ENCODE results near the gene ADIPOR2.
"Not testable (repeated sequence)": the region's sequence is repeated elsewhere in the genome, so short reads cannot be mapped to it uniquely, and the experiment has no call there.

Gene ADIPOR2

DNA sequence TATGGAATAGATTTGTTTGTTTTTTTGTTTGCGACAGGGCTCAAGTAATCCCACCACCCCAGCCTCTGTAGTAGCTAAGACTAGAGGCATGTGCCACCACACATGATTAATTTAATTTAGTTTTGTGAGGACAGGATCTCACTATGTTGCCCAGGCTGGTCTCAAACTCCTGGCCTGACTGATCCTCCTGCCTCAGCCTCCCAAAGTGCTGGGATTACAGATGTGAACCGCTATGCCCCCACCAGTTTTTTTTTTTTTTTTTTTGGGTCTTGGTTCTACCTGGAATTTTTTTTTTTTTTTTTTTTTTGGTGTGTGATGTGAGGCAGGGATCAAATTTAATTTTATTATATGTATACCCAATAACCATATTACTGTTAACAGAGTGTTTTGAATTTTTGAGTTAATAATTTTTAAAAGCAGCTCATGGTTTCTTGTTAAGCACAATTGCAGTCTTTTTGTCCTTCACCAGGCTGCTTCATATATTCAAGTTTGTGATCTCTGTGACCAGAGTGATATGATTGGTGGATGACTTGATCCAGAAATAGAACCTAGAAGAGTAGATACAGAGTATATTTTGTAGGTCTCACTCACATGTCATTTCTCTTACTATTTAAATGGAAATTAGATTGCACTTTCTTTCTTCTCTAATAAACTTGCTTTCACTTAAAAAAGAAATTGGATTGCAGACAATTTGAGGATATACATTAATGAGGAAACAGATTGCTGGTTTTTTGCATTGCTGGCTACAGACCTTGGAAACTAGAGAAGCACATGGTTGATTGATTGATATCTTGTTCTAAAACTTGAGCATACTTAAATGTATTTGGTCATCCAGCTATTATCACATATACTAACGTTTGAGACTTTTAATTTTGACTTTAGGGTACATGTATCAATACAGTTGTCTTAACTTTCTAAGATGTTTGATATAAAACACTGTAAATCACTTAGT is 13.2 kb downstream of the ADIPOR2 start:
- no peak for DNase-seq (ENCODE audit: low read depth in 2 of 2)

DNA sequence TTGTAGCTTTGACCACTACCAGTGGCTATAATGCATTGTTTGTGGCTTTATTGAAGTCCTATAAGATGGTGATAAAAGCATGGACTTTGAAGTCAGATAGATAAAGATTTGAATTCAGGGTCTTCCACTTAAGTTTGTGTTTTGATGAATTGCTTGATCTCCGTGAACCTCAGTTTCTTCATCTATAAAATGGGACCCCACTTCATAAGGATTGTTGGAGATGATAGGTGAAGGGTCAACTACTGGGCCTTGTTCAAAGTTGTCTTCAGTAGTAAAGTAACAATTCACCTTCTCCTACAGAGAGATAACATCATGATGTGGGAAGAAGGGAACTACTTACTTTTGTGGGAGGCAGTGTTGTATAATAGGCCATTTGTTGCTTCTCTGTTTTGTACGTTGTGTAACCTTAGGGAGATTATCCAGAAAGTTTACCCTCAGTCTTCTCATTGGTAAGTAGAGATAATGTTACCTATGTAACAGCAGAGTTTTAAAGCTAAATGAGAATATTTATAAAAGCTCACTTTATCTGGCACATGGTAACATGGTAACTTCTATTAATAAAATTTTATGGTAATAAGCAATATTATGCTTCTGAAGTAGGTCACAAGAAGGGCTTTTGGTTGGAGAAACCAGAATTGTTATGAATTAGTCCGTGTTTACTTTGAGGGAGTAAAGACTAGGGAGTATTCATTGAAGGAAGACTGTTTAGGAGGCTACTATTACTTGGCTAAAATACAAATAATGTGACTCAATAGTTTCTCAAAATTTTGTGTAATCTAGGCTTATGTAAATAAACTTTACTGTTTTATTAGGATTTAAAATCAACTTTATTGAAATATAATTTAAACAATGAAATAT is 15.1 kb downstream of the ADIPOR2 start:
- no peak for DNase-seq (ENCODE audit: low read depth in 2 of 2)

DNA sequence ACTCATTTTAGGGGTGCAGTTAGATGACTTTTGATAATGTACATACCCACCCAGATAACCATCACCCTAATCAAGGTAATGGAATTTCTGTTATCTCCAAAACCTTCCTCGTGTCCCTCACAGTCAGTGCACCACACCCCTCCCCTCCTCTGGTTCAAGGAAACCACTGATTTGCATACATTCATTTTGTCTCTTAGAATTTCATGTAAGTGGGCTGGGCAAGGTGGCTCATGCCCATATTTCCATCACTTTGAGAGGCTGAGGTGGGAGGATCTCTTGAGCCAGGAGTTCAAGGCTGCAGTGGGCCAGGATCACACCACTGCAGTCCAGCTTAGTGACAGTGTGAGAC is 15.7 kb downstream of the ADIPOR2 start:
- no peak for DNase-seq (ENCODE audit: low read depth in 2 of 2)

DNA sequence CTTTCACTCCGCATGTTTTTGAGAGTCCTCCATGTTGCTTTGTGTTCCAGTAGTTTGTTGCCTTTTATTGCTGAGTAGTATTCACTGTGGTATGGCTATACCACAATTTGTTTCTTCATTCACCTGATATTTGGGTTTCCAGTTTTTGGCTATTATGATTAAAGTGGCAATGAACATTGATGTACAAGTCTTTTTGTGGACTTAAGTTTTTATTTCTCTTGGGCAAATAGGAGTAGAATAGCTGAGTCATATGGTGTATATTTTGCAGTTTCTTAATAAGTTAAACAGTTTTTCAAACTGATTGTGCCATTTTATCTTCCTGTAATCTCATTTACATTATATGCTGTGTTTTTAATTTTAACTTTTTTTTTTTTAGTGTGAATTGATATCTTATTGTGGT is 16.2 kb downstream of the ADIPOR2 start:
- DNase-seq (ENCODE audit: low read depth in 2 of 2) = no peak

DNA sequence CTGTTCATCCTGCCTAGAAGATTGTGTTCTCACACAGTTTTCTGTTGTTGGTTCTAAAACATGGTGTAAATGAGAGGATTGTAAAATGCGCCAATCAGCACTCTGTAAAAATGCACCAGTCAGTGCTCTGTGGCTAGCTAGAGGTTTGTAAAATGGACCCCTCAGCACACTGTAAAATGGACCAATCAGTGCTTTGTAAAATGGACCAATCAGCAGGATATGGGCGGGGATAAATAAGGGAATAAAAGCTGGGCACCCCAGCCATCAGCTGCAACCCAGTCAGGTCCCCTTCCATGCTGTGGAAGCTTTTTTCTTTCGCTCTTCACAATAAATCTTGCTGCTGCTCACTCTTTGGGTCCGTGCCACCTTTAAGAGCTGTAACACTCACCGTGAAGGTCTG is 19.1 kb downstream of the ADIPOR2 start:
- DNase-seq (ENCODE audit: low read depth in 2 of 2) = not testable (repeated sequence)

DNA sequence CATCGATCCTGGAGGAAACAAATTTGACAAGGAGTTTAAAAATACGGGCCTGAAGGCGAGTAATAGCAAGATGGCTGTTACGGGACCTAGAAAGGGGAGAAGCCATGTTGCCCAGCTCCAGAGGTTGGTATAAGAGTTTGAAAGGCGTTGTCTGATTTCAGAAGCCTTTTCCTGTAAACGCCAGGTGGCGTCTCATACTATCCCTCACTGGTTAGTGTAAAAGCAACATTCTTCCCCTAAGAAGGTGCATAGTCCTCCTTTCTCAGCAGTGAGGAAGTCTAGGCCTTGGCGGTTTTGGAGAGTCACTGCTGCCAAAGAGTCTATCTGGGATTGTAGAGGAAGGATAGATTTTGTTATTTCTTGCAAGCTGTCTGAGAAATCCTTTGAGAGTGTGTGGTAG is 20.0 kb downstream of the ADIPOR2 start:
- DNase-seq (ENCODE audit: low read depth in 2 of 2) = not testable (repeated sequence)

DNA sequence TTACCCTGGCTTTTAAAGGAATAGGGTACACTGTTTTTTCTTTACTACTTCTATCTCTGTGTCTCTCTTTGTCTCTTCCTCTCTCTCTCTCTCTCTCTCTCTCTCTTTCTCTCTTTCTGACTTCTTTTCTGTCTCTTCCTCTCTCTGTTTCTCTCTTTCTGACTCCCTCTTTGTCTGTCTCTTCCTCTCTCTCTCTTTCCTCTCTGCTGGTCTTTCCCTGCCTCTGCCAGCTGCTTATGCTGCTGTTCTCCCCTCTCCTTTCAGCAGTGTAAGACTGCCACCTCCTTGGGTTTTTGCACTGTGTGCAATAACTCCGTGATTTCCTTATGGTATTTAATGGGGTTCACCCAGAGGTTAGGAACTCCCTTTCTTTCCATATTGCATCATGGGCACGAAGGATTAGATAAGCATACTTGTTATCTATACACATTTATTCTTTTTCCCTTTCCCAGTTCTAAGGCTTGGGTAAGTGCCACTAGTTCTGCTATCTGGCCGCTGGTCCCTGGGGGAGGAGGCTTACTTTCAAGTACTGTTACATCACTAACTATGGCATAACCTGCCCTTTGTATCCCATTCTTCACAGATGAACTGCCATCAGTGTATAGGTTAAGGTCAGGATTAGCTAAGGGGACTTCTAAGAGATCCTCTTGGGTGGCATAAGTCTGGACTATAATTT is 20.8 kb downstream of the ADIPOR2 start:
- DNase-seq (ENCODE audit: low read depth in 2 of 2) = not testable (repeated sequence)

DNA sequence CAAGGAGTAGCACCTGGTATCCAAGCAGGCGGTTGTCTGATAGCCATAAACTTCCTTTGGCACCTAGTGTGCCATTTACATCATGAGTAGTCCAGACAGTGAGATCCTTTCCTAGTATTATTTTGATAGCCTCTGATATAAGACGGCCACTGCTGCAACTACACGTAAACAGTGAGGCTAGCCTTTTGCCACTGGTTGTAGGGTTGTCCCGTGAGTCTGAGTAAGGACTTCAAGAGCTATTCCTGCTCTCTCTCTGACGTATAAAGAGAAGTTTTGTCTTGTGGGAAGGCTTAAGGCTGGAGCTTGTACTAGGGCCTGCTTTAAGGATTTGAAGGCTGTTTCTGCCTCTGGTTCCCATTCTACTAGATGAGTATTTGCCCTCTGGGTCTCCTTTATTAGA is 21.4 kb downstream of the ADIPOR2 start:
- not testable (repeated sequence) for DNase-seq (ENCODE audit: low read depth in 2 of 2)

DNA sequence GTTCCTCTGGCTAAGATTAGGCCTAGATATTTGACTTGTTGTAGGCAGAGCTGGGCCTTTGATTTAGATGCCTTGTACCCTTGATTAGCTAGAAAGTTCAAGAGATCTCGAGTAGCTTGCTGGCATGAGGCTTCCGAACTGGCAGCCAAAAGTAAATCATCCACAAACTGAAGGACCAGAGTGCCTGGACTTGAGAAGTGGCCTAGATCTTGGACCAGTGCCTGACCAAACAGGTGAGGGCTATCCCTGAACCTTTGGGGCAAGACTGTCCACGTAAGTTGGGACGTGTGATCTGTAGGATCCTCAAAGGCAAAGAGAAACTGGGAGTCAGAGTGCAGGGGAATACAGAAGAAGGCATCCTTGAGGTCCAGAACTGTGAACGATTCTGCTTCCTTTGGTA is 22.0 kb downstream of the ADIPOR2 start:
- DNase-seq (ENCODE audit: low read depth in 2 of 2) = not testable (repeated sequence)

DNA sequence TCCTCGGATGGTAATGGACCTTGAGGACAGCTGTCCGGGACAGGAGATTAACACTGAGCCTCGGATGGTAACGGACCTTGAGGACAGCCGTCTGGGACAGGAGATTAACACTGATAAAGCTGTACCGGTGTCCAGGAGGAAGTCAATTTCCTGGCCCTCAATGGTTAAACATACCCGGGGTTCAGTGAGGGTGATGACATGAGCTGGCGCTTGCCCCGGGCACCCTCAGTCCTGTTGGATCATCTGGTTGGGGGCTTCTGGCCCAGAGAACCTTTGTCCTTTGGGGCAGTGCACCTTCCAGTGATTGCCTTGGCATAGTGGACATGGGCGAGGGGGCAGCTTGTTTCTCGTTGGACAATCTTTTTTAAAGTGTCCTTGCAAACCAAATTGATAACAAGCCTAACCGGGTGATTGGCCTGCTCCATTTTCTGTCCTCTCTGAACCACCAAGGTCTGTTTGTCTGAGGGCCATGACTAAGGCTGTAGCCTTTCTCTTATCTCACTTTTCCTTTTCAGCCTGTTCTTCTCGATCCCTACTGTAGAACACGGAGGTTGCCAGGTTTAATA is 23.0 kb downstream of the ADIPOR2 start:
- DNase-seq (ENCODE audit: low read depth in 2 of 2) = not testable (repeated sequence)

DNA sequence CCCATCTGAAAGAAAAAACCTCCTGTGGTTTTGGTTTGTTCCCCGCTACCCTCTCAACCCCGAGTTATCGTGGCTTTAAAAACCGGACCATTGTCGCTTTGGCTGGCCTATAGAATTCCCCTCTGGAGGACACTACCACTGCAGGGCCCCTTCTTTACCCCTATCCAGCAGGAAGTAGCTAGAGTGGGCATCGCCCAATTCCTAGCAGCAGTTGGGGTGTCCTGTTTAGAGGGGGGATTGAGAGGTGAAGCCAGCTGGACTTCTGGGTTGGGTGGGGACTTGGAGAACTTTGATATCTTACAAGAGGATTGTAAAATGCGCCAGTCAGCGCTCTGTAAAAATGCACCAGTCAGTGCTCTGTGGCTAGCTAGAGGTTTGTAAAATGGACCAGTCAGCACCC is 24.6 kb downstream of the ADIPOR2 start:
- not testable (repeated sequence) for DNase-seq (ENCODE audit: low read depth in 2 of 2)

DNA sequence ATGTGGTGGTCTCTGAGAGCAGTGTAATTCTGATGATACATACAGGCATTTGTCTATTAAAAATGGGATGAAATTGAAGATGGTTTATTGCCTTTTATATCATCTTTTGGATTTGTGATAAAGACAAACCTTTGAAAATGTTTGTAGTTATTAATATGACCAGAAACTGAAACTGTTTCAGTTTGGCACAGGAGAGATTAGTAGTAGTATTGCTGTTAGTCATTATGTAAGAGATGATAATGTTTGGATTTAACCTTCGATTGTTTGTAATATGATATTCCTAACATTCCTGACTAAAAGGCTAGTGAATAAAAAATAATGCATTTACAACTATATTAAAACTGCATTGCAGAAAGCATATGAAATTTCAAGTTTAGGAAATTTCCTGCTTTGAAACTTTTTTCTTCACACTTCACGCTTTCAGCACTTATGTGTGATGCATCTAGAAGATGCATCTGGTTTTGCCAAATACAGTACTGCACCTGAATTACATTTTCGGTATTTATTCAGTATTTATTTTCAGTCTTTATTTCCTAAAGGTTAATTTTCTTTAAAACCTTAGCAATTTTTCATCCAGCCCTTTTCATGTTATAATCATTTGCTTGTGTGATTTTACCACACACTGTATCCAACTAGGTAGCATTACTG is 25.5 kb downstream of the ADIPOR2 start:
- no peak for DNase-seq (ENCODE audit: low read depth in 2 of 2)

DNA sequence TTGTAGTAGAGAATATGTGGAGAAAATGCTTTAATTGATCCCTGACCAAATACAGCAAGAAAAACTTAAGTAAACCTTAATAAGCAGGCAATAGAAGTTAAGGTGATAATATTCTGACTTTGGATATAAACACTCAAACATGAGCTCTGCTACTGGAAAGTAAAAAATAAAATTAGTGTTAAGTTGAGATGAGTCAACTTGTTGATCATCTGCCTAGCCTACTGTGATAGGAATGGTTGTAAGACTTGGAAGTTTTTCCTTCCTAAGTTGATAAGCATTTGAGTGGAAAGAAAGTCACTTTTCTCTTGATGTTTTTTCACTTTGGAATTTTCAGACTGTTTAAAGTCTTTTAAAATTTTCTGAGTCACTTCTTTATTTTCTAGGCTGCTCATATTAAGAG is 26.0 kb downstream of the ADIPOR2 start:
- DNase-seq (ENCODE audit: low read depth in 2 of 2) = no peak

DNA sequence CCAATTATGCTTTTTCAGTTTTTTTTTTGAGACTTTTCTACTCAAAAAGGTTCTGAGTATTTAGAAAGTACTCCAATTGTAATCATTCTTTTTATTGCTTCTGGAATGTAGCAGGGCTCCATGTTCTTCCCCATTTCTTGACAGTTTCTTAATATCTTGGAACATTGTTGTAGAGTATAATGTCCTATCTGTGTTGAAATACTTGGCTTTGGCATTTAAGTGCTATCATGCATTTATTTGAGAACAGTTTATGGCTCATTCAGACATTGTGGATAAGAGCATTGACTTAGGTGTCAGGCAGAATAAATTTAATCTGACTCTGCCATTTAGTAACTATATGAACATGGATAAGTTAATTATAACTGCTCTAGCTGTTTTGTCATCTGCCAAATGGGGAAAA is 28.3 kb downstream of the ADIPOR2 start:
- DNase-seq (ENCODE audit: low read depth in 2 of 2) = no peak

DNA sequence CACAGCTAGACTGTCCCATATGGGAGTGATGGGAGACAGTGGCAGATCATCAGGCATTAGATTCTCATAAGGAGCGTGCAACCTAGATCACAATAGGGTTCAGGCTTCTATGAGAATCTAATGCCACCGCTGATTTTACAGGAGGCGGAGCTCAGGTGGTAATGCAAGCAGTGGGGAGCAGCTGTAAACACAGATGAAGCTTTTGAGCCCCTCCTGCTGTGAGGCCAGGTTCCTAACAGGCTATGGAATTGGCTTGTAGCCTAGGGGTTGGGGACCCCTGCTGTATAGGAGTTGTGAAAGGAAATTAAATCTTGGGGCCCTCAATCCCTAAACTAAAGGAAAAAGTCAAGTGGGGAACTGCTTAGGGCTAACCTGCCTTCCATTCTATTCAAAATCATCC is 29.6 kb downstream of the ADIPOR2 start:
- no peak for DNase-seq (ENCODE audit: low read depth in 2 of 2)

DNA sequence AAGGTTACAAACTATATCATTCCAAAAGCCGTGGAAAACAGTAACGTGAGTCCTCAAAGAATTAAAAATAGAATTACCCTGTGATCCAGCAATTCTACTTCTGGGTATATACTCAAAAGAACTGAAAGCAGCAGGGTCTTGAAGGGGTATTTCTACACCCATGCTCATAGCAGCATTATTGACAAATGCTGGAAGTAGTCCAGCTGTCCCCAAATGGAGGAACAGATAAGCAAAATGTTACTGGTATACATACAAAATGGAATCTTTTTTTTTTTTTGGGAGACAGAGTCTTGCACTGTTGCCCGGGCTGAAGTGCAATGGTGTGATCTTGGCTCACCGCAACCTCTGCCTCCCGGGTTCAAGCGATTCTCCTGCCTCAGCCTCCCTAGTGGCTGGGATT is 32.9 kb downstream of the ADIPOR2 start:
- DNase-seq (ENCODE audit: low read depth in 2 of 2) = no peak

DNA sequence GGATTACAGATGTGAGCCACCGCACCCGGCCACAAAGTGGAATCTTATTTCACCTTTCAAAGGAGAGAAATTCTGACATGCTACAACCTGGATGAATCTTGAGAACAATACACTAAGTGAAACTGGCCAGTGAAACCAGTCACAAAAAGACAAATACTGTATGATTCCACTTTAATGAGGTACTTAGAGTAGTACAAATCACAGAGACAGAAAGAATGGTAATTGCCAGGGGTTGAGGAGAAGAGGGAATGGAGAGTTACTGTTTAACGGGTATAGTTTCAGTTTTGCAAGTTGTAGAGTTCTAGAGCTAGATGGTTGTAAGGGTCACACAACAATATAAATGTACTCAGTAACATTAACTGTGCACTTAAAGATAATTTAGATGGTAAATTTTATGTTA is 33.4 kb downstream of the ADIPOR2 start:
- DNase-seq (ENCODE audit: low read depth in 2 of 2) = no peak

DNA sequence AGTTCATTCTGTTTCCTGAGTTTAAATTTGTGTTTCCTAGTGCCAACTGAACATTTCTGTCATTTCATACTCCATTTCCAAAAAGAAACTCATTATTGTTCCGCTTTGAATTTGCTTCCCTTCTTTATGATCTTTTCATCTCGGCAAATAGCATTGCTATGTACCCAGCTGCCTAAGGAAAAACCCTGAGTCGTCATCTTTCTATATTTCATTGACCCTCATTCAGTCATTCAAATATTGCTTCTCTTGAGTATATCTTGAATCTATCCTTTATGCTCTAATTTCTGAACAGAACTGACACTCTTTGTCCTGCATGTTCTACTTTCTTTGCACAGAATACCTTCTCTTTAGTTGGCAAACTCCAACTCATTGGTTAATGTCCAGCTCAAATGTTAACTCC is 35.9 kb downstream of the ADIPOR2 start:
- no peak for DNase-seq (ENCODE audit: low read depth in 2 of 2)

DNA sequence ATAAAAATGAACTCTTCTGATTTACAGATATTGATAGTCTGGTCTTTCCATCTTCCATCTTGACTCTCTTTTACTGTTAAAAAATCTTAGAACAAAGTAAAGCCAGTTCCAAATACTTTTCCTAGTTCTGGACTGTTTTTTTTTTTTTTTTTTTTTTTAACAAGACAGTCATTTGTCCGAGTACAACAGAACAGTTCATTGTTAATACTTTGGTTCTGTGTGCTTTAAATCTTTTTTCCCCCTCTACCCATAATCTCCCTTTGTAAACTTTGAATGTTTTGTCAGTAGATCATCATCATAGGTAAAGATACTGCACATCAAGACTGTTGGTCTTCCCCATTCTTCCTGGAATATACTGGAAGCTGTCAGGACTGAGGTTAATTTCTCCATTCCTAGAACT is 38.0 kb downstream of the ADIPOR2 start:
- DNase-seq (ENCODE audit: low read depth in 2 of 2) = no peak

DNA sequence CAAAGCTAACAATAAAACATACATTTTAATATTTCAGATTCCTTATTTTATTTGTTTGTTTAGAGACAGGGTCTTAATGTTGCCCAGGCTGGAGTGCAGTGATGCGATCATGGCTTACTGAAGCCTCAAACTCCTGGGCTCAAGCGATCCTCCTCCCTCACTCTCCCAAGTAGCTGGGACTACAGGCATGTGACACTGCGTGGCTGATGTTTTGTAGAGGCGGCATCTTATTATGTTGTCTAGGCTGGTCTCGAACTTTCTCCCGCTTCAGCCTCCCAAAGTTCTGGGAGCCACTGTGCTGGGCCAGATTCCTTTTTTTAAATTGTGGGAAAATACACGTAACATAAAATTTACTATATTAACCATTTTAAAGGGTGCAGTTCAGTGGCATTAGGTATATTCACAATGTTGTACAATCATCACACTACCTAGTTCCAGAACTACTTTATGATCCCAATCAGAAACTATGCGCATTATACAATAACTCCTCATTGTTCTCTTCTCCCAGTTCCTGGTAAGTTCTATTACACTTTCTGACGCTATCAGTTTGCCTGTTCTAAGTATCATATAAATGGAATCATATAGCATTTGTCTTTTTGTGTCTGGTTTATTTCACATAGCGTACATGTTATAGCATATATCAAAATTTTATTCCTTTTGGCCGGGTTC is 40.3 kb downstream of the ADIPOR2 start:
- DNase-seq (ENCODE audit: low read depth in 2 of 2) = no peak

DNA sequence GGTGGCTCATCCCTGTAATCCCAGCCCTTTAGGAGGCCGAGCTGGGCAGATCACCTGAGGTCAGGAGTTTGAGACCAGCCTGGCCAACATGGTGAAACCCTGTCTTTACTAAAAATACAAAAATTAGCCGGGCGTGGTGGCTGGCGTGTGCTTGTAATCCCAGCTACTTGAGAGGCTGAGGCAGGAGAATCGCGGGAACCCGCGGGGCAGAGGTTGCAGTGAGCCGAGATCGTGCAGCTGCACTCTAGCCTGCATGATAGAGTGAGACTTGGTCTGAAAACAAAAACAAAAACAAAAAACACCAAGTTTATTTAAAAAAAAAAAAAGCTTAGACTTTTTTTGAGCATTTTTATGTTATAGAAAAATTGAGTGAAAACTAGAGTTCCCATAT is 40.8 kb downstream of the ADIPOR2 start:
- not testable (repeated sequence) for DNase-seq (ENCODE audit: low read depth in 2 of 2)
